ENCODE measurements around the gene RAB40AL.

The RAB40AL gene

DNA sequence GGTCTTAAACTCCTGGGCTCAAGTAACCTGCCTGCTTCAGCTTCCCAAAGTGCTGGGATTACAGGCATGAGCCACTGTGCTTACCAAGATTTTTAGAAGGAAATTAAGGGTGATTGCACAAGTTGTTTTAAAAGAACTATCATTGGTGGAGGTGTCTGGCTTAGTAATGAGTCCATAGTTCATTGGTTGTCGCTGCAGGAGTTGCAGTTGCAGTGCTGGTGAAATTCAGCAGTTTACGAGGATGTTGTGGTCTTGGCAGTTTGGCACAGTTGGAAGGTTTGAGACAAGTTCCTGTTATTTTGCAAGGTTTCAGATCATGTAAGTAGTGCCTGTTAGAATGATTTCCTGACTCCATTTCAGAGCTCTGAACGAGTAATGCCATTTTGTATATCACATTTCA lies 48.1 kb downstream of the RAB40AL start:
- peak; percentile 65 for DNase-seq

All from RPMI8226 (cell line).